Neural cell (in vitro differentiated cells): ENCODE results near the gene LARGE1. TPM values are rescaled to one million over a fixed set of nuclear protein-coding genes. Genes with fewer than 3 reads are reported as not detected.

Source experiments
- H2AFZ ChIP-seq: fragments of 200-600, 300-800 bp; sonication (generic), shearing (Covaris generic); 2 replicates; pipeline ENCODE4 v1.6.0; 2014; ENCODE audit warnings: low read depth, mild to moderate bottlenecking, antibody characterized with exemption, low read length, moderate library complexity
- H3F3A ChIP-seq: fragments of 200-600 bp; shearing (Covaris generic); 2 replicates; pipeline ENCODE4 v1.6.1; 2016; ENCODE audit warnings: mild to moderate bottlenecking, moderate library complexity, mixed read lengths, antibody characterized with exemption, low read length; ENCODE audit not compliant: insufficient read depth, poor library complexity, severe bottlenecking
- H3K27ac ChIP-seq: fragments of 200-600, 300-800 bp; sonication (generic), shearing (Covaris generic); 2 replicates; pipeline ENCODE4 v1.5.1; 2014; ENCODE audit warnings: mild to moderate bottlenecking, low read length, moderate library complexity
- H3K27me3 ChIP-seq: fragments of 300-800, 200-600 bp; sonication (generic), shearing (Covaris generic); 2 replicates; pipeline ENCODE4 v1.6.0; 2014; ENCODE audit warnings: mild to moderate bottlenecking, low read depth, low read length, moderate library complexity; ENCODE audit not compliant: insufficient read depth
- H3K36me3 ChIP-seq: fragments of 300-800, 200-600 bp; sonication (generic), shearing (Covaris generic); 2 replicates; pipeline ENCODE4 v1.5.1; 2014; ENCODE audit warnings: mild to moderate bottlenecking, antibody characterized with exemption, low read length, moderate library complexity; ENCODE audit not compliant: insufficient read depth
- H3K4me2 ChIP-seq: fragments of 300-800, 200-600 bp; sonication (generic), shearing (Covaris generic); 2 replicates; pipeline ENCODE4 v1.6.0; 2014; ENCODE audit warnings: mild to moderate bottlenecking, low read length
- H3K4me3 ChIP-seq: fragments of 300-800, 200-600 bp; sonication (generic), shearing (Covaris generic); 2 replicates; pipeline ENCODE4 v1.5.1; 2014; ENCODE audit warnings: mild to moderate bottlenecking, low read length, moderate library complexity
- H3K79me2 ChIP-seq: fragments of 200-600 bp; shearing (Covaris generic); replicated peaks from 2 replicates; pipeline ENCODE4 v1.6.0; 2014; ENCODE audit warnings: mild to moderate bottlenecking, low read length, moderate library complexity; ENCODE audit not compliant: insufficient read depth
- H3K9ac ChIP-seq: fragments of 300-800, 200-600 bp; sonication (generic), shearing (Covaris generic); 2 replicates; pipeline ENCODE4 v1.6.1; 2016; ENCODE audit warnings: mild to moderate bottlenecking, low read length, mixed read lengths
- H3K9me2 ChIP-seq: fragments of 200-600 bp; shearing (Covaris generic); 2 replicates; pipeline ENCODE4 v1.6.1; 2016; ENCODE audit warnings: mild to moderate bottlenecking, low read length, mixed read lengths; ENCODE audit not compliant: insufficient read depth
- H3K9me3 ChIP-seq: fragments of 200-600, 300-800 bp; sonication (generic), shearing (Covaris generic); 2 replicates; pipeline ENCODE4 v1.6.1; 2016; ENCODE audit warnings: mild to moderate bottlenecking, mixed run types, low read length, moderate library complexity, mixed read lengths
- H4K20me1 ChIP-seq: fragments of 200-600 bp; shearing (Covaris generic); 2 replicates; pipeline ENCODE4 v1.6.1; 2016; ENCODE audit warnings: mild to moderate bottlenecking, mixed run types; ENCODE audit not compliant: insufficient read depth
- CTCF ChIP-seq: fragments of 450-650 bp; IDR thresholded peaks from 2 replicates; pipeline ENCODE4 v1.5.1; 2014; ENCODE audit warnings: antibody characterized with exemption, mild to moderate bottlenecking, moderate library complexity; ENCODE audit not compliant: poor library complexity, severe bottlenecking
- EP300 ChIP-seq: fragments of 450-650 bp; conservative IDR thresholded peaks from 2 replicates; pipeline ENCODE4 v1.6.1; 2014; ENCODE audit warnings: antibody characterized with exemption, mild to moderate bottlenecking, moderate library complexity; ENCODE audit not compliant: poor library complexity, severe bottlenecking
- EZH2 ChIP-seq: fragments of 200-600, 300-800 bp; shearing (Covaris generic), sonication (generic); IDR thresholded peaks from 2 replicates; pipeline ENCODE4 v1.6.1; 2014; ENCODE audit warnings: antibody characterized with exemption, low read length, borderline replicate concordance, mild to moderate bottlenecking; ENCODE audit not compliant: insufficient read depth, poor library complexity, severe bottlenecking
- MXI1 ChIP-seq: fragments of 450-650 bp; conservative IDR thresholded peaks from 2 replicates; pipeline ENCODE4 v1.6.1; 2014; ENCODE audit warnings: antibody characterized with exemption, mild to moderate bottlenecking; ENCODE audit not compliant: poor library complexity, severe bottlenecking
- POLR2AphosphoS5 ChIP-seq: IDR thresholded peaks from 2 replicates; pipeline ENCODE4 v1.6.1; 2012
- RAD21 ChIP-seq: fragments of 450-650 bp; conservative IDR thresholded peaks from 2 replicates; pipeline ENCODE4 v1.6.1; 2014; ENCODE audit warnings: antibody characterized with exemption, mild to moderate bottlenecking, moderate library complexity
- SMC3 ChIP-seq: fragments of 450-650 bp; conservative IDR thresholded peaks from 2 replicates; pipeline ENCODE4 v1.6.1; 2014; ENCODE audit warnings: antibody characterized with exemption, mild to moderate bottlenecking, moderate library complexity; ENCODE audit not compliant: poor library complexity
- TAF1 ChIP-seq: IDR thresholded peaks from 2 replicates; pipeline ENCODE4 v1.6.1; 2012; ENCODE audit warnings: low read depth
- polyA plus RNA-seq: library from polyadenylated mRNA; depleted of rRNA; stranded (reverse); fragments of >200 nt; gene quantifications from 2 replicates; pipeline ENCODE4 v1.2.3, GENCODE V29; 2014
- TF ChIP-seq, protein P1 (sequence below): IDR thresholded peaks from 2 replicates; pipeline ENCODE4 v1.6.1; 2012; ENCODE audit warnings: borderline replicate concordance

The LARGE1 gene
- polyA plus RNA-seq, 1 donor from 2014 or later = 27.5 TPM

DNA sequence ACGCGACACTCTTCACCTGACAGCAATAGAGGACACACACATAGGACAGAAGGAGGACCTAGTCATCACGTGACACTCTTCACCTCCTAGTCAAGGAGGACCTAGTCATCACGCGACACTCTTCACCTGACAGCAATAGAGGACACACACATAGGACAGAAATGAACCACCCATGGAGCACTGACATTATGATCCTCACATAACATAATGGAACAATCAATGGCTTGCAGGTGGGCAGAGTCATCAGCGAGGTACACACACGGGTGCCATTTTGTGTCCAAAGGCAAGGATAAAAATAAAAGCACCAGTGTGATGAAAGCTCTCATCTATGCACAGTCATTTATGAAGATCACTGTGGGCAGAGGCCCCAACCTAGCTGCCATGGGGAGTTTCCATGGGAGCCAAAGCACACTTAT lies 354.7 kb downstream of the LARGE1 start:
- Histone ChIP-seq H2AFZ (no peak overlapping the region), H3K9me3 (no peaks in the 10 kb centered on the region), H3K27me3 (no peaks in the 10 kb centered on the region), H3K36me3 (no peaks in the 10 kb centered on the region), H3K4me3 (no peak overlapping the region), H3K79me2 (no peaks in the 10 kb centered on the region), H3K9me2 (no peaks in the 10 kb centered on the region), H3K4me2 (no peak overlapping the region), H3K27ac (no peak overlapping the region), H3F3A (peaks cover 6% of the 10 kb centered on the region), H4K20me1 (no peaks in the 10 kb centered on the region), H3K9ac (no peak overlapping the region)
- TF ChIP-seq CTCF (no peak), MXI1 (no peak), EP300 (no peak), POLR2AphosphoS5 (no peak), SMC3 (no peak), TAF1 (no peak), RAD21 (no peak), EZH2 (no peak)
- TF ChIP-seq, protein P1, sequence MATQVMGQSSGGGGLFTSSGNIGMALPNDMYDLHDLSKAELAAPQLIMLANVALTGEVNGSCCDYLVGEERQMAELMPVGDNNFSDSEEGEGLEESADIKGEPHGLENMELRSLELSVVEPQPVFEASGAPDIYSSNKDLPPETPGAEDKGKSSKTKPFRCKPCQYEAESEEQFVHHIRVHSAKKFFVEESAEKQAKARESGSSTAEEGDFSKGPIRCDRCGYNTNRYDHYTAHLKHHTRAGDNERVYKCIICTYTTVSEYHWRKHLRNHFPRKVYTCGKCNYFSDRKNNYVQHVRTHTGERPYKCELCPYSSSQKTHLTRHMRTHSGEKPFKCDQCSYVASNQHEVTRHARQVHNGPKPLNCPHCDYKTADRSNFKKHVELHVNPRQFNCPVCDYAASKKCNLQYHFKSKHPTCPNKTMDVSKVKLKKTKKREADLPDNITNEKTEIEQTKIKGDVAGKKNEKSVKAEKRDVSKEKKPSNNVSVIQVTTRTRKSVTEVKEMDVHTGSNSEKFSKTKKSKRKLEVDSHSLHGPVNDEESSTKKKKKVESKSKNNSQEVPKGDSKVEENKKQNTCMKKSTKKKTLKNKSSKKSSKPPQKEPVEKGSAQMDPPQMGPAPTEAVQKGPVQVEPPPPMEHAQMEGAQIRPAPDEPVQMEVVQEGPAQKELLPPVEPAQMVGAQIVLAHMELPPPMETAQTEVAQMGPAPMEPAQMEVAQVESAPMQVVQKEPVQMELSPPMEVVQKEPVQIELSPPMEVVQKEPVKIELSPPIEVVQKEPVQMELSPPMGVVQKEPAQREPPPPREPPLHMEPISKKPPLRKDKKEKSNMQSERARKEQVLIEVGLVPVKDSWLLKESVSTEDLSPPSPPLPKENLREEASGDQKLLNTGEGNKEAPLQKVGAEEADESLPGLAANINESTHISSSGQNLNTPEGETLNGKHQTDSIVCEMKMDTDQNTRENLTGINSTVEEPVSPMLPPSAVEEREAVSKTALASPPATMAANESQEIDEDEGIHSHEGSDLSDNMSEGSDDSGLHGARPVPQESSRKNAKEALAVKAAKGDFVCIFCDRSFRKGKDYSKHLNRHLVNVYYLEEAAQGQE = no peak

DNA sequence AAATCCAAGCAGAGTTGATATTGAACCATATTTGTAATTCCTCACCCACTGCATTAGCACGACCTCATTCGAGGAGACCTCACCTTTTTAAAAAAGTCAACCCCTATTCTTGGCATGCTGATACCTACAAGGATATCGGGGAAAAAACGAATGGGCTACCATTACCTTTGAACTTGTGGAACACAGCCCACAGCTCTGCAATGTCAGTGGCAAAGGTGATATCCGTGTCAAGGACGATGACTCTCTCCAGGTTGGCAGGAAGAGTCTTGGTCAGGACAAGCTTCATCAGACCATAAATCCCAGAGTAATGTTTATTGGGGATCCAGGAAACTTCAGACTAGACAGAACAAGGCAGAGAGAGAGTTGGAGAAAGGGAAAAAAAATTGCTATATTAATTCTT lies 355.6 kb downstream of the LARGE1 start:
- H3K9ac ChIP-seq = no peak overlapping the region
- TF ChIP-seq TAF1 (no peak), CTCF (no peak), POLR2AphosphoS5 (no peak), EP300 (no peak), EZH2 (no peak), SMC3 (no peak), RAD21 (no peak), MXI1 (no peak)
- TF ChIP-seq, protein P1 = no peak
- no peaks in the 10 kb centered on the region for H3K9me2 ChIP-seq
- H3K27ac ChIP-seq = no peak overlapping the region
- no peak overlapping the region for H3K4me2 ChIP-seq
- H4K20me1 ChIP-seq = no peaks in the 10 kb centered on the region
- no peaks in the 10 kb centered on the region for H3K9me3 ChIP-seq
- no peaks in the 10 kb centered on the region for H3K36me3 ChIP-seq
- peaks cover 6% of the 10 kb centered on the region for H3F3A ChIP-seq
- no peak overlapping the region for H2AFZ ChIP-seq
- H3K27me3 ChIP-seq = no peaks in the 10 kb centered on the region
- no peak overlapping the region for H3K4me3 ChIP-seq
- H3K79me2 ChIP-seq = no peaks in the 10 kb centered on the region
